Measurements from ENCODE around the gene SLC2A5. TPM values are rescaled to one million over a fixed set of nuclear protein-coding genes. Genes with fewer than 3 reads are reported as not detected.
A peak's percentile ranks its signal among the peaks of the same experiment; 100 is the strongest.
"Not testable (repeated sequence)": the region's sequence is repeated elsewhere in the genome, so short reads cannot be mapped to it uniquely, and the experiment has no call there.

Gene SLC2A5
- total RNA-seq, 1 donor from 2014 or later = 8.9 TPM

DNA sequence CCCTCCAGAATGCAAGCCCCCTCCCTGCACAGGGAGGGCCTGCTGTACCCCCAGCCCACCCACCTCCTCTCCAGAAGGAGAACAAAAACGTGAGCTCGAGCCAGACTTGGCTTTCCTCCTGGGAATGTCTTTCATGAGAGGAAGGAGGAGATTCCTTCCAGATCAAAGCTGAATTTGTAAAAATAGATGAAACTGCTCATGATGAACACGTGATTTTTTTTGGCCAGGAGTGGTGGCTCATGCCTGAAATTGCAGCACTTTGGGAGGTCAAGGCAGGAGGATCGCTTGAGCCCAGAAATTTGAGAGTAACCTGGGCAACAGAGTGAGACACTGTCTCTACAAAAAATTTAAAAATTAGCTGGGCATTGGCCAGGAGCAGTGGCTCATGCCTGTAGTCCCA is 37.7 kb upstream of the SLC2A5 start:
- no peak overlapping the region for H3K4me3 ChIP-seq (ENCODE audit: low read length in 3 of 3)
- no peak overlapping the region for H3K27ac ChIP-seq (ENCODE audit: low read depth, low read length)
- H3K27me3 ChIP-seq (ENCODE audit: control insufficient read depth in 3 of 3, insufficient read depth in 3 of 3, low read length in 3 of 3) = no peaks in the 10 kb centered on the region
- H3K9me3 ChIP-seq (ENCODE audit: control insufficient read depth in 3 of 3, low read length in 3 of 3) = no peaks in the 10 kb centered on the region
- peaks cover 6 to 10% (median 9%) of the 10 kb centered on the region in 3 donors for H3K4me1 ChIP-seq (ENCODE audit: control insufficient read depth in 3 of 3, insufficient read depth in 3 of 3, low read length in 3 of 3)
- H3K36me3 ChIP-seq (ENCODE audit: control insufficient read depth in 3 of 3, insufficient read depth in 3 of 3, low read length in 3 of 3) = peaks cover 40 to 47% (median 44%) of the 10 kb centered on the region in 3 donors
- H3K9ac ChIP-seq (ENCODE audit: low read depth in 1 of 3, low read length in 3 of 3) = no peak overlapping the region

- Histone ChIP-seq H3K36me3 (ENCODE audit: control insufficient read depth in 3 of 3, insufficient read depth in 3 of 3, low read length in 3 of 3) (peaks cover 34 to 47% (median 40%) of the 10 kb centered on the region in 3 donors), H3K9me3 (ENCODE audit: control insufficient read depth in 3 of 3, low read length in 3 of 3) (no peaks in the 10 kb centered on the region)
Observed at GRCh38 chr1:9106286-9106685, 36.9 kb upstream of the SLC2A5 start.

DNA sequence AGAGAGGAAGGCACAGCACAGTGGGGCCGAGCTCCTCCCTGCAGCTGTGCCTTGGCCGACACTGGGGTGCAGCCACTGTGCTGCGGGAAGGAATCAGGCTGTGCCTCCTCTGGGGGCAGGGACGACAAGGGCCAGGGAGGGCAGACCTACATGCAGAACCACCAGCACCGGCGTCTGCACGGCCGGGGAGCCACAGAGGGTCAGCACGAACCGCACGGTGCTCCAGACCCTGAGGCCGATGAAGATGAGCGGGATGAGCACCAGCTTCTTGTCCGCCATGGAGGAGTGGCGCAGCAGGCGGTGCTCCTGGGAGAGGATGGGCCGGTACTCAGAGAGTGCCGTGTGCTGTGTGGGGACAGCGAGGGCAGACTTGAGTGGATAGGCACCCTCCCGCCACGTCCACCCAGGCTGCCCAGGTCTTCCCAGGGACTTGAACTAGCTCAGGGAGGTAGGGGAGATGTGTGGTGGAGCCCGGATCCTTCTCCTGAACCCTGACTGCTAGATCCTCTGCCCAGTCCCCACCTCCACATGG is 36.0 kb upstream of the SLC2A5 start:
- no peaks in the 10 kb centered on the region for H3K27me3 ChIP-seq (ENCODE audit: control insufficient read depth in 3 of 3, insufficient read depth in 3 of 3, low read length in 3 of 3)
- no peak overlapping the region for H3K9ac ChIP-seq (ENCODE audit: low read depth in 1 of 3, low read length in 3 of 3)
- peaks cover 4 to 11% (median 9%) of the 10 kb centered on the region in 3 donors for H3K4me1 ChIP-seq (ENCODE audit: control insufficient read depth in 3 of 3, insufficient read depth in 3 of 3, low read length in 3 of 3)
- H3K4me3 ChIP-seq (ENCODE audit: low read length in 3 of 3) = no peak overlapping the region
- no peak overlapping the region for H3K27ac ChIP-seq (ENCODE audit: low read depth, low read length)
- H3K36me3 ChIP-seq (ENCODE audit: control insufficient read depth in 3 of 3, insufficient read depth in 3 of 3, low read length in 3 of 3) = peaks cover 28 to 43% (median 35%) of the 10 kb centered on the region in 3 donors
- H3K9me3 ChIP-seq (ENCODE audit: control insufficient read depth in 3 of 3, low read length in 3 of 3) = no peaks in the 10 kb centered on the region

More at GRCh38 chr1:9106286-9106685, 36.9 kb upstream of the SLC2A5 start:
- Histone ChIP-seq H3K9ac (ENCODE audit: low read depth in 1 of 3, low read length in 3 of 3) (no peak overlapping the region), H3K27me3 (ENCODE audit: control insufficient read depth in 3 of 3, insufficient read depth in 3 of 3, low read length in 3 of 3) (no peaks in the 10 kb centered on the region), H3K4me1 (ENCODE audit: control insufficient read depth in 3 of 3, insufficient read depth in 3 of 3, low read length in 3 of 3) (peaks cover 9 to 11% (median 11%) of the 10 kb centered on the region in 3 donors), H3K4me3 (ENCODE audit: low read length in 3 of 3) (no peak overlapping the region), H3K27ac (ENCODE audit: low read depth, low read length) (no peak overlapping the region)

GRCh38 chr1:9101510-9102146 is 32.2 kb upstream of the SLC2A5 start:
- peaks cover 19 to 29% (median 26%) of the 10 kb centered on the region in 3 donors for H3K36me3 ChIP-seq (ENCODE audit: control insufficient read depth in 3 of 3, insufficient read depth in 3 of 3, low read length in 3 of 3)
- no peak overlapping the region for H3K4me3 ChIP-seq (ENCODE audit: low read length in 3 of 3)
- no peaks in the 10 kb centered on the region for H3K9me3 ChIP-seq (ENCODE audit: control insufficient read depth in 3 of 3, low read length in 3 of 3)
- no peak overlapping the region for H3K27ac ChIP-seq (ENCODE audit: low read depth, low read length)
- peaks cover 15 to 27% (median 15%) of the 10 kb centered on the region in 3 donors for H3K4me1 ChIP-seq (ENCODE audit: control insufficient read depth in 3 of 3, insufficient read depth in 3 of 3, low read length in 3 of 3)
- peak overlapping the region in 1 of 3 donors; percentile 40 for H3K9ac ChIP-seq (ENCODE audit: low read depth in 1 of 3, low read length in 3 of 3)
- H3K27me3 ChIP-seq (ENCODE audit: control insufficient read depth in 3 of 3, insufficient read depth in 3 of 3, low read length in 3 of 3) = no peaks in the 10 kb centered on the region

- Histone ChIP-seq H3K4me3 (ENCODE audit: low read length in 3 of 3) (no peak overlapping the region), H3K27me3 (ENCODE audit: control insufficient read depth in 3 of 3, insufficient read depth in 3 of 3, low read length in 3 of 3) (no peaks in the 10 kb centered on the region), H3K36me3 (ENCODE audit: control insufficient read depth in 3 of 3, insufficient read depth in 3 of 3, low read length in 3 of 3) (peaks cover 18 to 26% (median 25%) of the 10 kb centered on the region in 3 donors), H3K27ac (ENCODE audit: low read depth, low read length) (no peak overlapping the region), H3K4me1 (ENCODE audit: control insufficient read depth in 3 of 3, insufficient read depth in 3 of 3, low read length in 3 of 3) (peaks cover 15 to 27% (median 15%) of the 10 kb centered on the region in 3 donors), H3K9me3 (ENCODE audit: control insufficient read depth in 3 of 3, low read length in 3 of 3) (no peaks in the 10 kb centered on the region), H3K9ac (ENCODE audit: low read depth in 1 of 3, low read length in 3 of 3) (peak overlapping the region in 1 of 3 donors; percentile 16)
Observed at GRCh38 chr1:9100471-9101043, 31.1 kb upstream of the SLC2A5 start.

DNA sequence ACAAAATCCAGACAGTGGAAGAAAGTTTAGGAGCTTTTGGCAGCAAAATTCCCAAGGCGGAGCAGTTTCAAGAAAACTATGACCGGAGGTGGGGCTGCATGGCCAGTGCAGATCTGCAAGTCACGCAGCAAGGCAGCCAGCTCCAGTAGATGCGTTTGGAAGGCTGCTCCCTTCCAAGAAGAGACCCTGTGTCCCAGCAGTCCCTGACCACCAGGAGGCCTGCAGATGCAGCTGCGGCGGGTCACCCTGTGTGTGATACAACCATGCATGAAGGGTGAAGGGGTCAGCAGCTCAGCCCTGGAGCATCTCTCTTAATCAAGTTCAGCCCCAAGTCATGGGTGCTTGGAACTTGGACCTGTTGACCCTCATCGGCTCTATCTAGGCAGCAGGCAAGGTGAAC is 30.1 kb upstream of the SLC2A5 start:
- Histone ChIP-seq H3K9me3 (ENCODE audit: control insufficient read depth in 3 of 3, low read length in 3 of 3) (no peaks in the 10 kb centered on the region), H3K4me1 (ENCODE audit: control insufficient read depth in 3 of 3, insufficient read depth in 3 of 3, low read length in 3 of 3) (peaks cover 15 to 27% (median 15%) of the 10 kb centered on the region in 3 donors), H3K4me3 (ENCODE audit: low read length in 3 of 3) (peak overlapping the region in 1 of 3 donors; percentile 22), H3K27me3 (ENCODE audit: control insufficient read depth in 3 of 3, insufficient read depth in 3 of 3, low read length in 3 of 3) (no peaks in the 10 kb centered on the region), H3K36me3 (ENCODE audit: control insufficient read depth in 3 of 3, insufficient read depth in 3 of 3, low read length in 3 of 3) (peaks cover 16 to 21% (median 17%) of the 10 kb centered on the region in 3 donors), H3K27ac (ENCODE audit: low read depth, low read length) (no peak overlapping the region), H3K9ac (ENCODE audit: low read depth in 1 of 3, low read length in 3 of 3) (no peak overlapping the region)

DNA sequence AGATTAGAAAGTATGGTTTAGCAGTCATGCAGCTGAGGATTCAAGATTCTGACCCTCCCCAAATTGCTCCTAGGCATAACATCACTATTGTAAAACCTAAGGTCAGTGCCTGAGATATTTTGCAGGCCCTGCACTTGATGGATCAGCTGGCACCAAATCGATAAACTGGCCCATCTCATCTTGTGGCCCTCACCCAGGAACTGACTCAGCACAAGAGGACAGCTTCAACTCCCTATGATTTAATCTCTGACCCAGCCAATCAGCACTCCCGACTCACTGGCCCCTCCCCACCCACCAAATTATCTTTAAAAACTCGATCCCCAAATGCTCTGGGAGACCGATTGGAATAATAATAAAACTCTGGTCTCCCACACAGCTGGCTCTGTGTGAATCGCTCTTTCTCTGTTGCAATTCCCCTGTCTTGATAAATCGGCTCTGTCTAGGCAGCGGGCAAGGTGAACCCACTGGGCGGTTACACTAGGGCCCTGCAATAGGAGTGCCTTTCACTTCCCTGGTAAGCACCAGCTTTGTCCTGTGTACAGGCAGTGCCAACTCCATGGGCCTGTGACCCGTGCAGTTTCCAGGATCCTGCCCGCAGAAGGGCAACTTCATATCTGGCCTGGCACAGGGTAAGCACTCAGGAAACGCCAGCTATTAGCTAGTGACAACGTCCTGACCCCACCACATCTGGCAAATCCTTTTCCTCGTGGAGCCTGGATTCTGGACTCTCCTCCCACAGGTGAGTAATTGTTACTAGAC is 28.7 kb upstream of the SLC2A5 start:
- Histone ChIP-seq H3K9ac (ENCODE audit: low read depth in 1 of 3, low read length in 3 of 3) (peak overlapping the region in 1 of 3 donors; percentile 62), H3K27ac (ENCODE audit: low read depth, low read length) (no peak overlapping the region), H3K4me3 (ENCODE audit: low read length in 3 of 3) (no peak overlapping the region), H3K4me1 (ENCODE audit: control insufficient read depth in 3 of 3, insufficient read depth in 3 of 3, low read length in 3 of 3) (peaks cover 15 to 27% (median 15%) of the 10 kb centered on the region in 3 donors), H3K9me3 (ENCODE audit: control insufficient read depth in 3 of 3, low read length in 3 of 3) (no peaks in the 10 kb centered on the region), H3K36me3 (ENCODE audit: control insufficient read depth in 3 of 3, insufficient read depth in 3 of 3, low read length in 3 of 3) (peaks cover 3 to 8% (median 6%) of the 10 kb centered on the region in 3 donors), H3K27me3 (ENCODE audit: control insufficient read depth in 3 of 3, insufficient read depth in 3 of 3, low read length in 3 of 3) (no peaks in the 10 kb centered on the region)

GRCh38 chr1:9095818-9096217 is 26.4 kb upstream of the SLC2A5 start:
- Histone ChIP-seq H3K27me3 (ENCODE audit: control insufficient read depth in 3 of 3, insufficient read depth in 3 of 3, low read length in 3 of 3) (no peaks in the 10 kb centered on the region), H3K27ac (ENCODE audit: low read depth, low read length) (no peak overlapping the region), H3K9me3 (ENCODE audit: control insufficient read depth in 3 of 3, low read length in 3 of 3) (no peaks in the 10 kb centered on the region), H3K4me3 (ENCODE audit: low read length in 3 of 3) (no peak overlapping the region), H3K4me1 (ENCODE audit: control insufficient read depth in 3 of 3, insufficient read depth in 3 of 3, low read length in 3 of 3) (peaks cover 10 to 23% (median 11%) of the 10 kb centered on the region in 3 donors), H3K36me3 (ENCODE audit: control insufficient read depth in 3 of 3, insufficient read depth in 3 of 3, low read length in 3 of 3) (peaks cover 0 to 2% (median 0%) of the 10 kb centered on the region in 3 donors), H3K9ac (ENCODE audit: low read depth in 1 of 3, low read length in 3 of 3) (no peak overlapping the region)

GRCh38 chr1:9093996-9094595 is 24.7 kb upstream of the SLC2A5 start:
- H3K9ac ChIP-seq (ENCODE audit: low read depth in 1 of 3, low read length in 3 of 3); H3K9me3 ChIP-seq (ENCODE audit: control insufficient read depth in 3 of 3, low read length in 3 of 3); H3K27ac ChIP-seq (ENCODE audit: low read depth, low read length); H3K4me3 ChIP-seq (ENCODE audit: low read length in 3 of 3); H3K36me3 ChIP-seq (ENCODE audit: control insufficient read depth in 3 of 3, insufficient read depth in 3 of 3, low read length in 3 of 3); H3K4me1 ChIP-seq (ENCODE audit: control insufficient read depth in 3 of 3, insufficient read depth in 3 of 3, low read length in 3 of 3); H3K27me3 ChIP-seq (ENCODE audit: control insufficient read depth in 3 of 3, insufficient read depth in 3 of 3, low read length in 3 of 3): not testable (repeated sequence)

All from skeletal muscle tissue (tissue), 4 donors.